BJ (cell line): Measurements from ENCODE around the gene PEX11A. TPM values are rescaled to one million over a fixed set of nuclear protein-coding genes. Genes with fewer than 3 reads are reported as not detected.

Experiments used
- CTCF ChIA-PET: fragments of 350-600 bp; formaldehyde crosslinking; extraction: SDS; loops from one replicate; lab custom pipeline; 2021; ENCODE audit warnings: antibody characterized with exemption, inconsistent platforms; lab: Yijun Ruan, JAX
- POLR2A ChIA-PET: fragments of 300-600 bp; sonication (Branson Sonifier 250); formaldehyde crosslinking; extraction: SDS; loops from one replicate; lab custom pipeline; 2021; ENCODE audit warnings: antibody characterized with exemption; lab: Charles Lee
- DNase-seq: peaks from one replicate; pipeline ENCODE4 v3.0.0-alpha.2; 2011; ENCODE audit warnings: low read depth
- H3K27me3 ChIP-seq: 2 replicates; pipeline ENCODE4 v1.6.0; 2011; ENCODE audit warnings: low read length; ENCODE audit not compliant: control insufficient read depth, insufficient read depth
- H3K36me3 ChIP-seq: 2 replicates; pipeline ENCODE4 v1.5.1; 2011; ENCODE audit warnings: low read length; ENCODE audit not compliant: control insufficient read depth, insufficient read depth
- H3K4me3 ChIP-seq: 2 replicates; pipeline ENCODE4 v1.5.1; 2011; ENCODE audit warnings: low read depth, mild to moderate bottlenecking, control low read depth, low read length
- polyA plus RNA-seq: library from polyadenylated mRNA; depleted of rRNA; stranded (reverse); fragments of >200 nt; gene quantifications from 2 replicates; pipeline ENCODE4 v1.2.3, GENCODE V29; 2011
- TF ChIP-seq, protein P1 (sequence below): IDR thresholded peaks from 2 replicates; pipeline ENCODE4 v1.5.1; 2011; ENCODE audit warnings: low read depth, mild to moderate bottlenecking, control low read depth, inconsistent platforms, low read length, moderate library complexity; ENCODE audit not compliant: insufficient read depth

PEX11A gene
- polyA plus RNA-seq, 1 experiment: 8.9 TPM

DNA sequence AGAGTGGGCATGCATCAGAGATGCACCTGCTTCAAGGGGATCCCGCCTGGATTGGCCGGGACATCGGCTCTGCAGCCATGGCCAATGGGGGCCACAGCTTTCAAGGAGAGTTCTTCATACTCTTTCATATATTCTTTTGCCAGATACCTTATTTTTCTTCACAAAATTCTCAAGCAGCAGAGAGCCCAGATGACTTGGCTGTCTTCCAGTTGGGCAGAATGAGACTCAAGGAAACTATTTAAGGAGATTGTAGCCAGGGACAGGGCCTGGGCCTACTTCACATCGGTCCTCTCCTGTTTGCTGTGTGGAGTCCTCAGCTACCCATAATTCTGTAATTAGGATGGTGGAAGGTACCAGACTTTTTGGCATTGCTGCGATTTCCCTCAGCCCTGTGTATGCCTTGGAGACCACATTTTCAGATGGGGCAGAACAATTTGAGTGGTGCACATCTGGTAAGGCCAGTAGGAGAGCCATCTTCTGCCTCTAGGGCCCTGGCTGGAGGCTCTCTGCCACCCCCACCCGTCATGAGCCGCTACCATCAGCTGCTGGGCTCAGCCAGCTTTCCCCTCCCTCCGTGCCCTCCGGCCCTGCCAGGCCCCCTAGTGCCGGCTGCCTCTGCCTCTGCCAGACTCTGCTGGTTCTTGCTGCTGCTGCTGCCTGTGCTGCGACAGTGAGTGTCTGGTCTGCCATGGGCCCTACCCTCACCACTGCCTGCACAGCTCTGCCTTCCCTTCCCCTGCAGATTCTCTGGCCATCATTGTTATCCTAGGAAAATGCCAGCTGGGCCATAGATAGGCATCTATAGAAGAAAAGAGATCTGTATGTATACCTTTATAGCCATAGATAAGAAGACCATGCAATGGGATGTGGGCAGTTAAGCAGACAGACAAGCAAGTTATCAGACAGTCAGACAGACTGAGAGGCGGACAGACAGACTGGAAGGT lies 18.1 kb downstream of the PEX11A start:
- Histone ChIP-seq H3K36me3 (no peaks in the 10 kb centered on the region), H3K4me3 (no peak overlapping the region), H3K27me3 (no peaks in the 10 kb centered on the region)
- DNase-seq: no peak
- ChIA-PET CTCF (interaction anchor here (0.8 to 1.9 kb wide), 5 partner anchors 12 to 28 kb away, joined by 3 to 5 read pairs (median 4); no protein-coding TSS in a partner anchor), POLR2A (no interaction called here)
- TF ChIP-seq, protein P1, sequence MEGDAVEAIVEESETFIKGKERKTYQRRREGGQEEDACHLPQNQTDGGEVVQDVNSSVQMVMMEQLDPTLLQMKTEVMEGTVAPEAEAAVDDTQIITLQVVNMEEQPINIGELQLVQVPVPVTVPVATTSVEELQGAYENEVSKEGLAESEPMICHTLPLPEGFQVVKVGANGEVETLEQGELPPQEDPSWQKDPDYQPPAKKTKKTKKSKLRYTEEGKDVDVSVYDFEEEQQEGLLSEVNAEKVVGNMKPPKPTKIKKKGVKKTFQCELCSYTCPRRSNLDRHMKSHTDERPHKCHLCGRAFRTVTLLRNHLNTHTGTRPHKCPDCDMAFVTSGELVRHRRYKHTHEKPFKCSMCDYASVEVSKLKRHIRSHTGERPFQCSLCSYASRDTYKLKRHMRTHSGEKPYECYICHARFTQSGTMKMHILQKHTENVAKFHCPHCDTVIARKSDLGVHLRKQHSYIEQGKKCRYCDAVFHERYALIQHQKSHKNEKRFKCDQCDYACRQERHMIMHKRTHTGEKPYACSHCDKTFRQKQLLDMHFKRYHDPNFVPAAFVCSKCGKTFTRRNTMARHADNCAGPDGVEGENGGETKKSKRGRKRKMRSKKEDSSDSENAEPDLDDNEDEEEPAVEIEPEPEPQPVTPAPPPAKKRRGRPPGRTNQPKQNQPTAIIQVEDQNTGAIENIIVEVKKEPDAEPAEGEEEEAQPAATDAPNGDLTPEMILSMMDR: no peak

DNA sequence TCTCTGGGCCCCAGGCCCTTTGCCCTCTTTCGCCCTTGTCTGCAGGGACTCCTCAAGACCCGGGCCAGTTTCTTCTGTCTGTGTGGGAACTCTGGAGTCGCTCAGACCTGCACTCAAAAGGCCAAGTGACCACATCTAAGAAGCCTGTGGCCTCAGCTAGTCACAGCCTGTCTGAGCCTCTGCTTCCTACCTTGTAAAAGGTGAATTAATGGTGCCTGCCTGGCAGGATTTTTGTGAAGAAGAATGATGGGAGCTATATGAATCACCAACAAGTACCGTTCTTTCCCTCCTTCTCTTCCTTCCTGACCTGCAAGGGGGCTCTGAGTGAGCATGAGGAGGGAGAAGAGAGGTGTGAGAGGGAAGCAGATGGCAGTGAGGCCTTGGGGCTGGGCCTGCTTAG lies 18.9 kb downstream of the PEX11A start:
- Histone ChIP-seq H3K27me3 (no peaks in the 10 kb centered on the region), H3K36me3 (no peaks in the 10 kb centered on the region), H3K4me3 (no peak overlapping the region)
- CTCF ChIA-PET: interaction anchor here (0.8 to 1.9 kb wide), 5 partner anchors 14 to 69 kb away, joined by 3 to 5 read pairs (median 4); no protein-coding TSS in a partner anchor
- no peak for DNase-seq
- TF ChIP-seq, protein P1: no peak
- POLR2A ChIA-PET: no interaction called here

DNA sequence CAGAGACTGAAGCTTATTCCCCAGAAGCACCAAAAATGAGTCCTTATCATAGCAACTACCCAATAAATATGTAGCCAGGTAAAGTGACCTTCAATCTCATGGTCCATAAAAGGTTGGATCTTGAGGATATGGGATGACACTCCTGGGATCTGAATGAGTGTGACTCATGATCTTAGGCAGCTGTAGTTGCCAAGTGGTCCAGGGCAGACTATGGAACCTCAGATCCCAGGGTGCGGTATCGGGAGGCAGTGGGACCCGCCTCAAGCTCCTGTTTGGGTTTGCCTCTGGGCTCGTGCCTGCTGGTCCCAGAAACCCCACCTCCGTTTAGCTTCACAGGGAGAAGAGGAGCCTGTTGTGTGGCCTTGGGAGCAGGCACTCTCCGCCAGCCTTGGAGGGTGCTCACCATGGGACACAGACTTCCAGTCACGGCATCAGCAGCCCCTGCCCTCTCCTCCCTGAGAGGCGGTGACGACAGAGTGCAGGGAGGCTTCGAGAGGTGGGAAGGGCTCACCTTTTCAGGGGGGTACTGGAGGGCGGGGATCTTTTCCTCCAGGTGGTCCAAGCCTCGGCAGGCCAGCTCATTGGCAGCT lies 19.5 kb downstream of the PEX11A start:
- no peaks in the 10 kb centered on the region for H3K36me3 ChIP-seq
- POLR2A ChIA-PET: no interaction called here
- H3K4me3 ChIP-seq: no peak overlapping the region
- DNase-seq: no peak
- H3K27me3 ChIP-seq: no peaks in the 10 kb centered on the region
- TF ChIP-seq, protein P1: no peak
- CTCF ChIA-PET: interaction anchor here (1.4 to 1.6 kb wide), 2 partner anchors 15 to 69 kb away, joined by 4 to 5 read pairs; no protein-coding TSS in a partner anchor

DNA sequence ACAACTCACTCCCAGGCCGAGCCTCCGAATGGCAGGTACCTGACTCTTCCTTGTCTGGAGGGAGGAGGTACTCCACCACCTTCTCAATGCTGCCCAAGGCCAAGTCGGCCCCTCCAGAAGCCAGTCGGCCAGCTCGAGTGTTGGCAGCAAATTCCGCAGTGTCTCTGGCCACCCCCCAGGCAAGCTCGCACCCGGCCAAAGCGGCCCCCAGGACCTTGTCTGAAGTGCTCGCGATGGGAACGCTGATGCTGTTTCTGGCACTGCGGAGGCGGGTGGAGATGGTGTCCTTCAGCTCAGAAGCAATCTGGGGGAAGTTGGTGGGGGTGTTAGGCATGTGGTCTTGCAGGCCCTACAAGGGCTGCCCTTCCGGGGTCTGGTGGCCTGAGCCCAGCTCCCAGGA lies 20.6 kb downstream of the PEX11A start:
- ChIA-PET CTCF (no interaction called here), POLR2A (no interaction called here)
- H3K36me3 ChIP-seq: no peaks in the 10 kb centered on the region
- TF ChIP-seq, protein P1: no peak
- H3K4me3 ChIP-seq: no peak overlapping the region
- H3K27me3 ChIP-seq: no peaks in the 10 kb centered on the region
- no peak for DNase-seq

- no peak for DNase-seq
- H3K36me3 ChIP-seq: no peaks in the 10 kb centered on the region
- POLR2A ChIA-PET: no interaction called here
- CTCF ChIA-PET: no interaction called here
- H3K27me3 ChIP-seq: no peaks in the 10 kb centered on the region
- TF ChIP-seq, protein P1: no peak
- no peak overlapping the region for H3K4me3 ChIP-seq
These were observed 21.2 kb downstream of the PEX11A start for GRCh38 chr15:89669309-89669865.
